Kidney epithelial cell (primary cell): ENCODE results near the gene ZNF516. TPM values are rescaled to one million over a fixed set of nuclear protein-coding genes. Genes with fewer than 3 reads are reported as not detected.

Source experiments
- DNase-seq: peaks from one replicate; pipeline ENCODE4 v3.0.0-alpha.2; 2010; ENCODE audit warnings: low read depth
- H3K27me3 ChIP-seq: 2 replicates; pipeline ENCODE4 v1.6.0; 2011; ENCODE audit warnings: low read length; ENCODE audit not compliant: control insufficient read depth, insufficient read depth
- H3K36me3 ChIP-seq: 2 replicates; pipeline ENCODE4 v1.5.1; 2011; ENCODE audit warnings: low read length; ENCODE audit not compliant: control insufficient read depth, insufficient read depth
- H3K4me3 ChIP-seq: 2 replicates; pipeline ENCODE4 v1.5.1; 2011; ENCODE audit warnings: low read depth, mild to moderate bottlenecking, control low read depth, low read length
- CTCF ChIP-seq: IDR thresholded peaks from 2 replicates; pipeline ENCODE4 v1.5.1; 2011; ENCODE audit warnings: mild to moderate bottlenecking, moderate library complexity, low read length, control low read depth, inconsistent platforms; ENCODE audit not compliant: insufficient read depth, poor library complexity, severe bottlenecking
- total RNA-seq: library from RNA; depleted of rRNA; stranded (reverse); fragments of >200 nt; gene quantifications from 2 replicates; pipeline ENCODE4 v1.2.3, GENCODE V29; 2015

ZNF516 gene
- total RNA-seq, 1 donor from 2014 or later: 56.1 TPM

GRCh38 chr18:76343938-76344569, 151.0 kb downstream of the ZNF516 start:
- DNase-seq: no peak
- Histone ChIP-seq H3K27me3 (no peaks in the 10 kb centered on the region), H3K36me3 (no peaks in the 10 kb centered on the region), H3K4me3 (no peak overlapping the region)
- no peak for TF ChIP-seq CTCF

DNA sequence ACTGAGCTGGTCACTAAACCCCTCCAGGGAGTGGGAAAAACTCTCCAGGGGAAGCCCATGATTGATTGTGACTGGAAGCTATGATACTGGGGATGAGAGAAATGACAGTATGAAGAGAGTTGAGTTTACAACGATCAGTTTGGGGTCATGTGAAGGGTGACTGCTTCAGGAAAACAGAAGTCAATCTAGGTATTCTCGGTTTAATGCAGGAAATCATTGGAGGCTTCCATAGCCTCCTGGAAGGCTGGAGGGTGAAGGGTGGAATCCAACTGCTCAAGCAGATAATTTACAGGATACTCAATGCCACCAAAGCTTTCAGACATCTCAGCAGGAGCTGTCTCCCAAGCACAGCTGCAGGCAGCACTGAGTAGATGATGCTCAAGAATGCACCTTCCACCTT, 154.6 kb downstream of the ZNF516 start:
- Histone ChIP-seq H3K4me3 (no peak overlapping the region), H3K27me3 (no peaks in the 10 kb centered on the region), H3K36me3 (no peaks in the 10 kb centered on the region)
- TF ChIP-seq CTCF: no peak
- no peak for DNase-seq

GRCh38 chr18:76339246-76339620, 155.8 kb downstream of the ZNF516 start:
- no peak for TF ChIP-seq CTCF
- DNase-seq: no peak
- no peaks in the 10 kb centered on the region for H3K27me3 ChIP-seq
- no peaks in the 10 kb centered on the region for H3K36me3 ChIP-seq
- no peak overlapping the region for H3K4me3 ChIP-seq

GRCh38 chr18:76338619-76339245, 156.3 kb downstream of the ZNF516 start:
- Histone ChIP-seq H3K27me3 (no peaks in the 10 kb centered on the region), H3K36me3 (no peaks in the 10 kb centered on the region), H3K4me3 (no peak overlapping the region)
- no peak for TF ChIP-seq CTCF
- DNase-seq: peak; percentile 12

GRCh38 chr18:76338088-76338487, 157.0 kb downstream of the ZNF516 start:
- Histone ChIP-seq H3K4me3 (no peak overlapping the region), H3K36me3 (no peaks in the 10 kb centered on the region), H3K27me3 (no peaks in the 10 kb centered on the region)
- DNase-seq: no peak
- no peak for TF ChIP-seq CTCF

- TF ChIP-seq CTCF: no peak
- Histone ChIP-seq H3K4me3 (no peak overlapping the region), H3K27me3 (no peaks in the 10 kb centered on the region), H3K36me3 (no peaks in the 10 kb centered on the region)
- DNase-seq: no peak
Observed at GRCh38 chr18:76335859-76336640, 159.0 kb downstream of the ZNF516 start.
